GM12892 (cell line): ENCODE results near the gene LOXL3.

Experiments used
- DNase-seq: peaks from one replicate; pipeline ENCODE4 v3.0.0; 2011; ENCODE audit not compliant: insufficient read length
- FAIRE-seq: peaks from 2 replicates; lab custom pipeline; 2011; peaks lifted over from hg19 to GRCh38; lab: Jason Lieb, UNC
- POLR2A ChIP-seq: IDR thresholded peaks from 2 replicates; pipeline ENCODE4 v1.6.1; 2011; ENCODE audit warnings: low read depth, low read length, control low read depth
- POLR2AphosphoS5 ChIP-seq: IDR thresholded peaks from 2 replicates; pipeline ENCODE4 v1.6.1; 2011; ENCODE audit warnings: low read depth, low read length, control low read depth
- TAF1 ChIP-seq: IDR thresholded peaks from 2 replicates; pipeline ENCODE4 v1.6.1; 2011; ENCODE audit warnings: low read depth, mild to moderate bottlenecking, control low read depth, low read length, borderline replicate concordance

LOXL3 gene

DNA sequence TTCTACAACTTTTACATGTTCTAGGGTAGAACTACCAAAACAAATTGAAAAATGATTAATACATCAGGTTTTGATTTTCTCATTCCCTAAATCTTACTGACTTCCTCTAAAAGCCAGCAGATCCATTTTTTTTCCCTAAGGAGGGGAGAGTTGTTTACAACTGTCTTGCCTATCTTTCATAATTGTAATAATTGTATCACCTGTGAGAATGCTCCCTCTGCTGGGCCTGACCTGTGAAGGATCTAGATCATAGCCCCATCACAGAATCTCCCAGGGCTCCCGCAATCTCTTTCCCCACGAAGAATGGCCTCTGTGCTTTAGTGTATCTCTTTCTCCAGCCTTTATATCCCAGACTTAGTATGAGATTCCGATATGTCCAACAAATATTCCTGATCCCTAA, 9.1 kb downstream of the LOXL3 start:
- DNase-seq = no peak
- no peak for TF ChIP-seq TAF1
- no peak for TF ChIP-seq POLR2AphosphoS5
- no peak for TF ChIP-seq POLR2A
- FAIRE-seq = no peak

GRCh38 chr2:74542978-74543377, 10.8 kb downstream of the LOXL3 start:
- DNase-seq (no peak), FAIRE-seq (no peak)
- TF ChIP-seq TAF1 (no peak), POLR2AphosphoS5 (no peak), POLR2A (no peak)

GRCh38 chr2:74540291-74540690, 13.5 kb downstream of the LOXL3 start:
- no peak for TF ChIP-seq TAF1
- no peak for TF ChIP-seq POLR2A
- 0 out of 2 replicates have a peak, but pooled peaks have one; percentile 2 for TF ChIP-seq POLR2AphosphoS5
- no peak for DNase-seq
- no peak for FAIRE-seq

DNA sequence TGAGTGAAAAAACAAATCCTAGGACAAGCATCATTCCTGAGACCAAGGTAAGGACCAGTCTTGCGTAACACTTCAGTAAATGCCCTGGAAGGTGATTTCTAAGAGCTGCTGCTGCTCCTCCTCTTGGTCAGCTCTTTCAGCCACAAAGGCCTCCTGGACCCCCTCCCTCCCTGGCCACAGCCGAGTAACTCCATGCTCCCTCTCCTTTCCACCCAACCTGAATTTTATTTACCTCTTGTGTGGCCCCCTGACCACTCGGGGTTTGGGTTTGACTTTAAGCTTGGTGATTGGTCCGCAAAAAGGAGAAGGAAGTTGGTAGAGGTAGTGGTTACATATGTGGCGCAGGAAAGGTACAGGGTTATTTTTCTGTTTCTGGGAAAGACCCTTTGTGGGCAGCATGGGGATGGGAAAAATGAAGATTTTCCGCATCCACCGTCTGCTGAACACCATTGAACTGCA, 14.8 kb downstream of the LOXL3 start:
- TF ChIP-seq POLR2A (no peak), POLR2AphosphoS5 (0 out of 2 replicates have a peak, but pooled peaks have one; percentile 12), TAF1 (no peak)
- FAIRE-seq = peak; percentile 9

DNA sequence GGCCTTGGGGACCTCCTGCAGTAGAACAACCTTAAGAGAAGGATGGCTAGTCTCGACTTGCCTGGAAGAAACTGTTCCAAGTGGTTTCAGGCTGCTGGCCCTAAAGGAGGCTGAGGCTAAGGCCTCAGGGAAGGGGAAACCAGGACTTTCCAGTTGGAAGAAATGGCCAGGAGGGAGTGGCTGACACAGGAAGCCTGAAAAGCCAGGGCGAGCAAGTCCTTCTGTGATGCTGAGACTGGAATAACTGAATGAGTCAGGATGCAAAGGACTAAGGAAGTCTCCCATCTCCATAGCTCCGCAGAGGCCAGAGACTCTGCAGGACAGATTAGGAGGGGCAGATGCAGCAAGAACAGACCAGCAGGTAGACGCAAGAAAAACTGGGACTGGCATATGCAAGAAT, 16.6 kb downstream of the LOXL3 start:
- no peak; the same call in 1 of the 2 replicates for TF ChIP-seq POLR2A
- no peak for TF ChIP-seq TAF1
- TF ChIP-seq POLR2AphosphoS5 = no peak
- DNase-seq (no peak), FAIRE-seq (peak; percentile 27)

More for the DNA sequence above, 14.8 kb downstream of the LOXL3 start:
- no peak for DNase-seq

GRCh38 chr2:74536166-74536950, 17.4 kb downstream of the LOXL3 start:
- FAIRE-seq (no peak), DNase-seq (no peak)
- no peak for TF ChIP-seq POLR2A
- TF ChIP-seq TAF1 = no peak
- no peak for TF ChIP-seq POLR2AphosphoS5

DNA sequence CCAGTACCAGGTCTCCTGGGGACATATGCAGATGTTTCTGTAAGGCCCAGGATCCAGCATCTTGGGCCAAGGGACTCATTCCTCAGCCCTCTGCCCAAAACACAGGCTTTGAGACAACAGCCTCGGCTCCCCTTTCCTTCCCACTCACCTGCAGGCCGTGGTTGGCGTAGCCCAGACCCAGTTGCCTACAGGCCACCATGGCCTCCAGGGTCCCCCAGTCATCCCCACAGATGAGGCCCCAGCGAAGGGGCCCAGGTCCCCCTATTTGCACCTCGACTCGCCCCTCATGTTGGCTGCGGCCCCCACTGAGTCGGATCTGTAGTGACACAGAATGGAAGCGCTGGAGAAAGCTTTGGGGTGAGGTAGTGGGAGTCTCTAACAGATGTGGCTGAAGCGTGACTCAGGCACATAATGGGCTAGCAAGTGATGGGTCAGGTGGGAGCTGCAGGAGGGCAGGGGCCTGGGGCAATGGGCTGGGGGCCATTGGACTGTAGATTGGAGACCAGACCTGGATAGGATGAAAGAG, 18.2 kb downstream of the LOXL3 start:
- no peak for DNase-seq
- TF ChIP-seq POLR2AphosphoS5 (no peak), TAF1 (no peak), POLR2A (no peak)
- FAIRE-seq = no peak

DNA sequence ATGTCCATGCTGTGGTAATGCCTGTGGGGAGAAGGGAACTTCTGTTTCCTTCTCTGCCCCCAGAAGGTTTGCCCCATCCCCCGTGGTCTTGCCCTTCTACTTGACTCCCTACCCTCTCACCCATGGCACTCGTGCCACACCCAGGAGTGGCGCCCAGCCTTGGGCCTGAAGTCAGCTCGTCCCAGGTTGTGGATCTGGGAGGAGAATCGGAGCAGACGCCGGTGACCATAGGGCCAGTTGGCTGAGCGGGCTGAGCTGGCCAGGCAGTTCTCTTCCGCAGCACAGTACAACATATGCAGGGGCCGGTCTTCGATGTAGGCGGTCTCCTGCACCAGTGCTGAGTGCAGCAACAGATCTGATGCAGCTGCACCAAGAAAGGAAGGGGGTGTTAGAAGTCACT, 19.3 kb downstream of the LOXL3 start:
- DNase-seq = no peak
- TF ChIP-seq POLR2AphosphoS5 (peak; percentile 44), POLR2A (0 out of 2 replicates have a peak, but pooled peaks have one; percentile 12), TAF1 (no peak)
- FAIRE-seq = no peak

- TF ChIP-seq POLR2A (peak; percentile 42; the same call in 1 of the 2 replicates), POLR2AphosphoS5 (0 out of 2 replicates have a peak, but pooled peaks have one; percentile 45), TAF1 (no peak)
- FAIRE-seq (no peak), DNase-seq (no peak)
Observed at GRCh38 chr2:74533464-74533863, 20.3 kb downstream of the LOXL3 start.

GRCh38 chr2:74532222-74532621, 21.5 kb downstream of the LOXL3 start:
- FAIRE-seq (no peak), DNase-seq (no peak)
- TF ChIP-seq POLR2AphosphoS5 (no peak), POLR2A (no peak), TAF1 (no peak)

GRCh38 chr2:74531666-74532065, 22.1 kb downstream of the LOXL3 start:
- DNase-seq (no peak), FAIRE-seq (no peak)
- TF ChIP-seq POLR2A = no peak
